SJSA1 (cell line): Measurements from ENCODE around the gene STX10. TPM values are rescaled to one million over a fixed set of nuclear protein-coding genes. Genes with fewer than 3 reads are reported as not detected.

Experiments used
- DNase-seq, 2 experiments: peaks; one replicate each; pipeline ENCODE4 v3.0.0-alpha.2; 2015 to 2020; ENCODE audit warnings: low spot score in 2 of 2, low read depth in 1 of 2
- H3K27ac ChIP-seq: fragments of 250-450 bp; sonication (Bioruptor Pico); 2 replicates; pipeline ENCODE4 v1.5.1; 2020; ENCODE audit warnings: mild to moderate bottlenecking, moderate library complexity
- H3K27me3 ChIP-seq: fragments of 250-450 bp; sonication (Bioruptor Pico); replicated peaks from 2 replicates; pipeline ENCODE4 v1.5.1; 2020; ENCODE audit warnings: mild to moderate bottlenecking, moderate library complexity
- H3K36me3 ChIP-seq: fragments of 250-450 bp; sonication (Bioruptor Pico); 2 replicates; pipeline ENCODE4 v1.5.1; 2020; ENCODE audit warnings: mild to moderate bottlenecking
- H3K4me1 ChIP-seq: fragments of 250-450 bp; sonication (Bioruptor Pico); replicated peaks from 2 replicates; pipeline ENCODE4 v1.6.1; 2021; ENCODE audit warnings: mild to moderate bottlenecking
- H3K4me3 ChIP-seq: fragments of 250-450 bp; sonication (Bioruptor Pico); 2 replicates; pipeline ENCODE4 v1.5.1; 2020; ENCODE audit warnings: mild to moderate bottlenecking
- H3K9me3 ChIP-seq: fragments of 250-450 bp; sonication (Bioruptor Pico); replicated peaks from 2 replicates; pipeline ENCODE4 v1.5.1; 2020; ENCODE audit warnings: mild to moderate bottlenecking
- total RNA-seq: library from RNA; depleted of rRNA; stranded (reverse); fragments of >200 nt; shearing (Covaris generic); gene quantifications from 2 replicates; pipeline ENCODE4 v1.2.3, GENCODE V29; 2014

STX10 gene
- total RNA-seq, 1 experiment from 2014 or later = 106 TPM

- peak overlapping the region; percentile 77 for H3K27ac ChIP-seq
- H3K9me3 ChIP-seq = no peaks in the 10 kb centered on the region
- H3K4me1 ChIP-seq = peaks cover 40% of the 10 kb centered on the region
- H3K4me3 ChIP-seq = peak overlapping the region; percentile 87
- no peaks in the 10 kb centered on the region for H3K27me3 ChIP-seq
- DNase-seq = no peak
- peaks cover 62% of the 10 kb centered on the region for H3K36me3 ChIP-seq
Observed at GRCh38 chr19:13115936-13116281, 34.3 kb downstream of the STX10 start.

GRCh38 chr19:13112555-13112954 is 37.6 kb downstream of the STX10 start:
- H3K27me3 ChIP-seq = no peaks in the 10 kb centered on the region
- H3K36me3 ChIP-seq = peaks cover 60% of the 10 kb centered on the region
- no peaks in the 10 kb centered on the region for H3K9me3 ChIP-seq
- no peak overlapping the region for H3K27ac ChIP-seq
- H3K4me1 ChIP-seq = peaks cover 16% of the 10 kb centered on the region
- no peak for DNase-seq
- no peak overlapping the region for H3K4me3 ChIP-seq

DNA sequence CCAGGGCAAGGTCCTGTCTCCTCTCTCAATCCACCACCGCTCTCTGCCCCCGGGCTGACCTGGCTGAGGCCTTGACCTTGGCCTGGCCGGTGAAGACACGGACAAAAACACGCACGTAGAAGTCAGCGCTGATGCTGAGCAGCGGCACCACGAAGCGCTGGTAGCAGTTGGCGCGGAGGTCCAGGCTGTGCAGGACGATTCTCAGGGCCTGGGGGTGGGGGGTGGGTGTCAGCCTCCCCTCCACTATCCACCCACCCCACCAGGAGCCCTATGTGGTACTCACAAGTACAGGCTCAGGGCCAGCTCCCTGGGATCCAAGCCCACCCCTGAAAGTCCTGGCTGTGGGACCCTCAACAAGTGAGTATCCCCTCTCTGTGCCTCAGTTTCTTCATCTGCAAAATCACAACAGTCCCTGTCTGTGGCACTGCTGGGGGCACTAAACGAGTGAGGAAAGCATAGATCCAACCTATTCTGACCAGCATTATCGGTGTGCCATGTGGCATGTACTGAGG is 40.0 kb downstream of the STX10 start:
- DNase-seq = no peak
- H3K4me3 ChIP-seq = no peak overlapping the region
- peaks cover 52% of the 10 kb centered on the region for H3K36me3 ChIP-seq
- H3K9me3 ChIP-seq = no peaks in the 10 kb centered on the region
- no peak overlapping the region for H3K27ac ChIP-seq
- H3K4me1 ChIP-seq = peaks cover 3% of the 10 kb centered on the region
- H3K27me3 ChIP-seq = no peaks in the 10 kb centered on the region

- Histone ChIP-seq H3K4me3 (no peak overlapping the region), H3K27me3 (no peaks in the 10 kb centered on the region), H3K27ac (no peak overlapping the region), H3K36me3 (peaks cover 52% of the 10 kb centered on the region), H3K9me3 (no peaks in the 10 kb centered on the region), H3K4me1 (no peaks in the 10 kb centered on the region)
- no peak for DNase-seq
Observed at GRCh38 chr19:13109361-13110098, 40.6 kb downstream of the STX10 start.

- no peak for DNase-seq
- Histone ChIP-seq H3K9me3 (no peaks in the 10 kb centered on the region), H3K4me3 (no peak overlapping the region), H3K27ac (no peak overlapping the region), H3K36me3 (peaks cover 24% of the 10 kb centered on the region), H3K27me3 (no peaks in the 10 kb centered on the region), H3K4me1 (no peaks in the 10 kb centered on the region)
Observed at GRCh38 chr19:13104848-13105711, 45.1 kb downstream of the STX10 start.

GRCh38 chr19:13104360-13104847 is 45.8 kb downstream of the STX10 start:
- peaks cover 18% of the 10 kb centered on the region for H3K36me3 ChIP-seq
- no peaks in the 10 kb centered on the region for H3K9me3 ChIP-seq
- no peaks in the 10 kb centered on the region for H3K27me3 ChIP-seq
- H3K4me1 ChIP-seq = no peaks in the 10 kb centered on the region
- no peak overlapping the region for H3K27ac ChIP-seq
- no peak overlapping the region for H3K4me3 ChIP-seq
- no peak for DNase-seq

- Histone ChIP-seq H3K27ac (no peak overlapping the region), H3K4me1 (no peaks in the 10 kb centered on the region), H3K27me3 (no peaks in the 10 kb centered on the region), H3K9me3 (no peaks in the 10 kb centered on the region), H3K36me3 (peaks cover 13% of the 10 kb centered on the region), H3K4me3 (no peak overlapping the region)
- DNase-seq = no peak
Observed at GRCh38 chr19:13103581-13104359, 46.4 kb downstream of the STX10 start.

GRCh38 chr19:13102666-13103580 is 47.3 kb downstream of the STX10 start, which contains the start of gene LYL1:
LYL1 (minus strand) TSS chr19:13102858; CDS start chr19:13101171, 1,687 bp downstream.
- no peaks in the 10 kb centered on the region for H3K4me1 ChIP-seq
- no peak within 1 kb of the TSS for H3K27ac ChIP-seq
- no peaks in the 10 kb centered on the region for H3K27me3 ChIP-seq
- DNase-seq = no peak
- H3K36me3 ChIP-seq = peaks cover 13% of the 10 kb centered on the region
- H3K9me3 ChIP-seq = no peaks in the 10 kb centered on the region
- no peak within 1 kb of the TSS for H3K4me3 ChIP-seq

- no peak for DNase-seq
Observed at GRCh38 chr19:13102416-13102665, 47.8 kb downstream of the STX10 start.

DNA sequence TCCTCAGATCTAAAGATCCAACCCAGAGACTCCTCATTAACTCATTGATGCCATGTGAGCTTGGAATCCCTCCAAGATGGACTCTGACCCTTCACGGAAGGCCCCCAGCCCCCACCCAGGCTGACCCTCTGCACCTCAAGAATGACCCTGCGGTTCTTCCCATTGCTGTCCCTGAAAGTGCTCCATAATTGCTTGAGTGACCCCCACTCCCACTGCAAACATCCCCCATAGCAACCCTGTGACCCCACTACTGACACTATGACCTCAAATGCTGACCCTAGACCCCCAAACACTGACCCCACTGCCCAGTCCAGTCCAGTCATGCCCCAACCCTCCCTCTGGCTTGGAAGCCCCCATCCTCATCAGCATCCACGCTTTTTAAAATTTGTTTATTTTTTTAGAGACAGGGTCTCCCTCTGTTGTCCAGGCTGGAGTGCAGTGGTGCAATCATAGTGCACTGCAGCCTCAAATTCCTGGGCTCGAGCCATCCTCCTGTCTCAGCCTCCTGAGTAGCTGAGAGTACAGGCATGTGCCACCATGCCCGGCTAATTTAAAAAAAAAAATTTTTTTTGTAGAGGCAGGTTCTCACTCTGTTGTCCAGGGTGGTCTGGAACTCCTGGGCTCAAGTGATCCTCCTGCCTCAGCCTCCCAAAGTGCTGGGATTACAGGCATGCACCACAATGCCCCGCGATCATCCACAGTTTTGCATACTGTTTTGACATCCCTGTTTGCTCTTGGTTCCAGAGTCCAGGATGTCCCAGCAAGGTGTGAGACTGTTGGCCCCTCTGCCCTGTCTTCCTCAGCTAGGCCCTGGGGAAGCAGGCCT is 48.4 kb downstream of the STX10 start:
- Histone ChIP-seq H3K4me3 (no peak overlapping the region), H3K4me1 (no peaks in the 10 kb centered on the region), H3K9me3 (no peaks in the 10 kb centered on the region), H3K36me3 (peaks cover 9% of the 10 kb centered on the region; the same call in 1 of the 2 replicates), H3K27ac (no peak overlapping the region), H3K27me3 (no peaks in the 10 kb centered on the region)
- DNase-seq = no peak

More at GRCh38 chr19:13102416-13102665, 47.8 kb downstream of the STX10 start:
- Histone ChIP-seq H3K4me1 (no peaks in the 10 kb centered on the region), H3K4me3 (no peak overlapping the region), H3K27ac (no peak overlapping the region), H3K36me3 (peaks cover 9% of the 10 kb centered on the region), H3K9me3 (no peaks in the 10 kb centered on the region), H3K27me3 (no peaks in the 10 kb centered on the region)

GRCh38 chr19:13100841-13101589 is 49.2 kb downstream of the STX10 start:
- H3K27ac ChIP-seq = no peak overlapping the region
- H3K9me3 ChIP-seq = no peaks in the 10 kb centered on the region
- H3K27me3 ChIP-seq = no peaks in the 10 kb centered on the region
- no peak for DNase-seq
- H3K36me3 ChIP-seq = peaks cover 9% of the 10 kb centered on the region; the same call in 1 of the 2 replicates
- no peak overlapping the region for H3K4me3 ChIP-seq
- no peaks in the 10 kb centered on the region for H3K4me1 ChIP-seq
